Muscle layer of colon (tissue), 2 donors: Measurements from ENCODE around the gene AP1AR.
"Not testable (repeated sequence)": the region's sequence is repeated elsewhere in the genome, so short reads cannot be mapped to it uniquely, and the experiment has no call there.

Source experiments
- H3K27ac ChIP-seq: one replicate; pipeline ENCODE4 v1.7.0; 2013; ENCODE audit warnings: low read depth, mild to moderate bottlenecking, low read length, moderate library complexity
- H3K27me3 ChIP-seq, 2 donors: one replicate each; pipeline ENCODE4 v1.7.0; 2013; ENCODE audit warnings: low read length in 2 of 2, mild to moderate bottlenecking in 2 of 2; ENCODE audit not compliant: insufficient read depth in 2 of 2, control insufficient read depth in 1 of 2
- H3K36me3 ChIP-seq: one replicate; pipeline ENCODE4 v1.7.0; 2013; ENCODE audit warnings: mild to moderate bottlenecking, low read length; ENCODE audit not compliant: insufficient read depth
- H3K4me1 ChIP-seq: one replicate; pipeline ENCODE4 v1.7.0; 2013; ENCODE audit warnings: mild to moderate bottlenecking, low read length; ENCODE audit not compliant: insufficient read depth
- H3K4me3 ChIP-seq, 2 donors: one replicate each; pipeline ENCODE4 v1.7.0; 2013; ENCODE audit warnings: low read length in 2 of 2, low read depth in 1 of 2, mild to moderate bottlenecking in 1 of 2, moderate library complexity in 1 of 2
- H3K9ac ChIP-seq: one replicate; pipeline ENCODE4 v1.7.0; 2013; ENCODE audit warnings: low read length
- H3K9me3 ChIP-seq: one replicate; pipeline ENCODE4 v1.7.0; 2013; ENCODE audit warnings: mild to moderate bottlenecking, low read length
- donor health status: abdominal sarcoma.
- donor health status: Adenocarcinoma of cecum.

The AP1AR gene

DNA sequence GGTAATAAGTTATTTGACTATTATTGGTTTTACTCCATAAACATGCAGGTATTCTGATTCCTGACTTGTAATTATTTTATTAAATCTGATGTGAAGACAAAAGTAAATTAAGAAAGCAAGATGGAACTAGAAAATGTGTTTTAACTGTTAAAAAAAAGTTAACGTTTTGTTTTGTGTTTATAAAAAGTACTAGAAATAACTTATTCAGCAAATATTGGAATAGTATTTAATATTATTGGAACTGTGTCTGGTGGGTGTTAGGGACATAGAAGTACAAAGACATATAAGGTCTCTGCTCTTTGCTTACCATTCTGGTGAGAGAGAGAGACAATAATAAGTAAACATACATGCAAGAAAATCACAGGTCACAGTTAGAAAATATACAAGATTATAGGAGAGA is 38.5 kb downstream of the AP1AR start:
- no peak overlapping the region for H3K27ac ChIP-seq
- H3K4me3 ChIP-seq = no peak overlapping the region
- H3K36me3 ChIP-seq = peaks cover 5% of the 10 kb centered on the region
- no peaks in the 10 kb centered on the region for H3K9me3 ChIP-seq
- H3K9ac ChIP-seq = no peak overlapping the region
- no peaks in the 10 kb centered on the region for H3K27me3 ChIP-seq
- H3K4me1 ChIP-seq = no peaks in the 10 kb centered on the region

DNA sequence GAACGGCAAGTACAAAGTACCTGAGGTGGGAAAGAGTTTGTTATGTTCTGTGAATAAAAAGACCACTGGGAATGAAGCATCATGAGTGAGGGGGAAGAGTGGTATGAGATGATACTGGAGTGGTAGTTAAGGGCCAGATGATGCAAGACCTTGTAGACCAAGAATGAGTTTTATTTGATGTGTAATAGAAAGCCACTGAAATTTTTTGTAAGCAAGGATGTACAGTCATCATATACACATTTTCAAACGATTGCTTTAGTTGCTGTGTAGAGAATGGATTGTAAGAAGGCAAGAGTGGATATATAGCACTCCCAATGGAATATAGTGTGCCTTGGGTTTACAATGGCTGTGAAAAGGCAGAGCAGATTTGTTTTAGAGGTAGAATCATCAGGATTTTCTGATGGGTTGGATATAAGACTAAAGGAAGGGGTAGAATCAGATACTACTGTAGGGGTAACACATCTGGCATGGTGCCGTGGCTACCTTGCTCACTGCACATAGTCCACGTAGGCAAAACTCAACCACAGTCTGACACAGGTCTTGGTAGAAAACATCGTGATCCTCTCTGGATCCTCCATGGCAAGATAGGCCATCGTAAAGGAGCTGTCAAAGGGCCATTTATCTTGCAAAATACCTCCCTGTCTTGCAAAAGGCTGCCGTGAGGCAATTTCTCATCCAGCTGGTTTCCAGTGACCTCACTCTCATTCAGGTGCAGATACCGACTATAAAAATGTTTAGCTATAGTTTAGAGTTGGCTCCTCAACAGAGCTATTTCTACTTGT is 39.2 kb downstream of the AP1AR start:
- H3K4me1 ChIP-seq = no peaks in the 10 kb centered on the region

DNA sequence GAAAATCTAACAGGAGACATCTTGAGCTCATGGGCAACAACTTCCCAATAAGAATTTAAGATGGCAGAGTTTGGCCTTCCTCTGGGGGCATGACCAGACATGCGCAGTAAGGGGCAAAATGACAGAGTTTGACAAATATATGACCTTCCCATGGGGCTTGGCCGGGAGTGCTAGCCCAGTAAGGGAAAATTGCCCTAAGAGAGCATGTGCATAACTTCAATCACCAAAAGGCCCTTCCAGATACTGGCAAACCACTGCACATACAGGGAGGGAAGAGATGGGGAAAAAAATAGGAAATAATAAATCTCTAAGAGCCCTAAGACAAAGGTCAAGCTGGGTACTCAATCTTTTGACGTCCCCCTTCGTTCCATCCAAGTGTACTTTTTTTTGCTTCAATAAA is 40.7 kb downstream of the AP1AR start:
- H3K9me3 ChIP-seq = no peaks in the 10 kb centered on the region

More for the DNA sequence above, 39.2 kb downstream of the AP1AR start:
- peaks cover 5% of the 10 kb centered on the region for H3K36me3 ChIP-seq
- no peaks in the 10 kb centered on the region for H3K9me3 ChIP-seq
- no peaks in the 10 kb centered on the region for H3K27me3 ChIP-seq
- no peak overlapping the region for H3K27ac ChIP-seq
- H3K9ac ChIP-seq = no peak overlapping the region
- no peak overlapping the region for H3K4me3 ChIP-seq

DNA sequence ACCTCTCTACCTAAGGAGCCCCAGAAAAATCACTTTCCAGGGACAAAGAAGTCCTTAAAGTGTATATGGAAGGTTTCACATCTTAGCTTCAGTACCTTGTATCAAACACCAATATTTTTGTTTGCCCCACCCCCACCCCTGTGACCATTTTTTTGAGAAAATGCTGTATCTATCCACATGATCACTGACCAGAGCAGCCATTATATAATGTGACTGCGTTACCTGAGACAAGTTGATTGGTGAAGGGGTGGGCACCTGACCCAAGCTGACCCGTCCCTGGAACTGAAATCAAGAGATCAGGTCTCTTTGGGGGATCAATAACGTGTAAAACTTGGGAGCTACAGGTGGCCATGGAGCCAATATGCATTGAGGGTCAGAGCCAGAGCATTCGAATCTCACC is 43.4 kb downstream of the AP1AR start:
- Histone ChIP-seq H3K27ac (no peak overlapping the region), H3K9ac (no peak overlapping the region), H3K4me1 (no peaks in the 10 kb centered on the region), H3K36me3 (no peaks in the 10 kb centered on the region), H3K9me3 (no peaks in the 10 kb centered on the region), H3K4me3 (no peak overlapping the region), H3K27me3 (no peaks in the 10 kb centered on the region)

More for the DNA sequence above, 40.7 kb downstream of the AP1AR start:
- Histone ChIP-seq H3K9ac (no peak overlapping the region), H3K36me3 (peaks cover 5% of the 10 kb centered on the region), H3K4me1 (no peaks in the 10 kb centered on the region), H3K27ac (no peak overlapping the region), H3K4me3 (no peak overlapping the region), H3K27me3 (no peaks in the 10 kb centered on the region)

DNA sequence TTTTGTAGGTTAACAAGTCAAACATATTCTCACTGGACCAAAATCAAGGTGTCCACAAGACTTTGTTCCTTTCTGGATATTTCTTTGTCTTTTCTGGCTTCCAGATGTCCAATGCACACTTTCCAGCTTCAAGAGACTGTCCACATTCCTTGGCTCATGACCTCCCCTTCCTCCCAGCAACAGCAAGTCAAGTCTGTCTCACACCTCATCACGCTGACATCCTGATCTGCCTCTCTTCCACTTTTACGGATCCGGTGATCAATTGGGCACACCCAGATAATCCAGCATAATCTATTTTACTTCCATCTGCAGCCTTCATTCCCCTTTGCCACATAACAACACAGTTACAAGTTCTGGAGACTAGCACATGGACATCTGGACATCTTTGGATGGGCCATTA is 44.5 kb downstream of the AP1AR start:
- H3K27ac ChIP-seq = no peak overlapping the region
- H3K4me1 ChIP-seq = no peaks in the 10 kb centered on the region
- no peak overlapping the region for H3K4me3 ChIP-seq
- no peaks in the 10 kb centered on the region for H3K27me3 ChIP-seq
- no peak overlapping the region for H3K9ac ChIP-seq
- H3K36me3 ChIP-seq = no peaks in the 10 kb centered on the region
- no peaks in the 10 kb centered on the region for H3K9me3 ChIP-seq

DNA sequence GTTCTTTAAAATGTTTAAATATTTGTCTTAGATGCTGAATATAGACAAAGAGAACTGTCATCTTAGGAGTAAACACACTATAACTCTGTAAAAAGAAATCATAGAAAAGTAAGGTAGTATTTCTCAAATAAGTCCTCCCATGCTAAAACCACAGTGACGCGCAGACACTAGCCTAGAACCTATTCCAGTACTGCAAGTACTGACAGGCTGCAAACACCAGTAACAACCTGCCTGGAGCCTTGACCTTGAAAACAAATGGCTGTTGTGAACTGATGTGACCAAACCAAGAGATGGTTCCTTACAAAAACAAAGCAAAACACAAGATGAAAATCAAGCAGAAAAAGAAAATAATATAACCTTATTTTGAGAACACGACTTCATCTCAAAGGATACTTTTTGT is 45.6 kb downstream of the AP1AR start:
- no peak overlapping the region for H3K9ac ChIP-seq
- H3K27me3 ChIP-seq = no peaks in the 10 kb centered on the region
- H3K4me3 ChIP-seq = no peak overlapping the region
- H3K27ac ChIP-seq = no peak overlapping the region
- H3K36me3 ChIP-seq = no peaks in the 10 kb centered on the region
- no peaks in the 10 kb centered on the region for H3K4me1 ChIP-seq
- no peaks in the 10 kb centered on the region for H3K9me3 ChIP-seq

DNA sequence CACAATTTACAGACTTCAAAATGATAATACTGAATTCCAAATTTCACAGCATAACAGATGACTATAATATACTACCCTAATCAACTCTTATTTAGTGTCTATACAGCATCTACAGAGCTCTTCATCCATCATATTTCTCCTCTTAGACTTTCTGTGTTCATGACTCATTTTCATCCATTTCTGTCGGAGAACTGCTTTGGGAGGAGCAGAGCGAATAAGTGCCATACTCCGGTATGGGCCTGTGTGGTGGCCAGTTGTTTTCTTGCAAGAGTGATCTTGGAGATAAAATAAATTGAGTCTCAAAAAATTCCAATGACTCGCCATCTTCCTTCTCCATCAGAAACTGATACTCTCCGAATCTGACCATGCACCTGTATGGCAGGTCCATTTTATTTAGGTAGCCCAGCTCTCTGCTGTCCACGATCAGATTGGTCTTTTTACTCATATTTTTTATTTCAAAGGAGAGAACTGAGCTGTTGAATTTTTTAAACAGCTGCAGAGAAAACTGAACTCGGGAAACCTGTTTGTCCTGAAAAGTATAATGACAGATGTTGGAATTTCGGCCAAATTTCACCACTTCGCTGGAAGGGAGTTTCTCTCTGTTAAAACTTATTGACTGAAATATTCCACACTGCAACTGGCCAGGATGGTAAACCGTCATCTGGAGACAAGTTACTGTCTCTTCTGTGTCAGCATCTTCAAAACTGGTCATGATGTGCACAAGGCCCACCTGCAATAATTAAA is 46.3 kb downstream of the AP1AR start:
- Histone ChIP-seq H3K27ac (no peak overlapping the region), H3K36me3 (no peaks in the 10 kb centered on the region), H3K9me3 (no peaks in the 10 kb centered on the region), H3K4me3 (no peak overlapping the region), H3K9ac (no peak overlapping the region), H3K4me1 (no peaks in the 10 kb centered on the region), H3K27me3 (no peaks in the 10 kb centered on the region)

DNA sequence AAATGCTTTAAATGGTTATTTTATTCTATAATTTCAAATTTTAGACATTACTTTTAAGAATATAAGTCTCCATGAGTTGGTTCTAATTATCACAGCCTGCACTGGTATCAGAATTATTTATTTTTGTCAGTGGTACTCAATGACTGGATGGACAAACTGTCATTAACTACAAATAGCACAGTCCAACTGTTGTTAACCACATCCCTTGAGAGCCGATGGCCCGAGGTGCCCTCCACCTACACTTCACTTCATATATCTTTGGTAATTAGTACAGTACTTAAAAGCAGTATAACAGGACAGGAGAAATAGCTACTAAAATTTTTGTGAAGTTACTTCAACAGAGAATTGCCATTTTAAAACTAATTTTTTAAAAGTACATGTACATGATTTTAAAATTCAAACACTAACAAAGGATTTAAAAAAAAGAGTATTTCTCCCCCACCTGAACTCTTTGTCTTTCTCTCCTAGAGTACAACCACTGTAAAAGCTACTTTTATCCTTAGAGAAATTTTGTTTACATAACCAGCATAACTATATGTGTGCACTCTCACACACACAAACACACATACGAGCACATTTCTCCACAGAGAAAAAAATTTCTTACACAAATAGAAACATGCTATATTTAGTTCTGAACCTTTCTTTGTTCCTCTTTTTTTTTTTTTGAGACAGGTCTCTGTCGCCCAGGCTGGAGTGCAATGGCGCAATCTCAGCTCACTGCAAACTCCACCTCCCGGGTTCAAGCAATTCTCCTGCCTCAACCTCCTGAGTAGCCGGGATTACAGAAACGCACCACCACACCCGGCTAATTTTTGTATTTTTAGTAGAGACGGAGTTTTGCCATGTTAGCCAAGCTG is 47.7 kb downstream of the AP1AR start:
- Histone ChIP-seq H3K4me3 (no peak overlapping the region), H3K4me1 (no peaks in the 10 kb centered on the region), H3K36me3 (no peaks in the 10 kb centered on the region), H3K9ac (no peak overlapping the region), H3K9me3 (no peaks in the 10 kb centered on the region), H3K27me3 (no peaks in the 10 kb centered on the region), H3K27ac (no peak overlapping the region)

DNA sequence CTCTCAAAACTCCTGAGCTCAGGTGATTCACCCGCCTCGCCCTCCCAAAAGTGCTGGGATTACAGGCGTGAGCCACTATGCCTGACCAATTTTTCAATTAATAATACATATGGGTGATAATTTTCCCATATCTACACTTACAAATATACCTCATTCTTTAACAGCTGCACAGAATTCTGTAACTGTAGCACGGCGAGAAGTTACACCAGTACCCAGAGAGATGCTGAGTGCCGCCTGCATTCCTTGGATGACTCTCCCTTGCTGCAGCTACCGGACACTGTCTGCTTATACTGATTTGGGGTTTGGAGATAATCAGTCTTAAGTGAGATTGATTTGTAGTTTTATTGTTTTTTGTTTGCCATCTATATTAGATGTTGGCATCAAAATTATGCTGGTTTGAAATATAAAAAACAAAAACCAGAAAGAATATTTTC is 48.3 kb downstream of the AP1AR start:
- Histone ChIP-seq H3K27me3 (no peaks in the 10 kb centered on the region), H3K36me3 (no peaks in the 10 kb centered on the region), H3K4me1 (no peaks in the 10 kb centered on the region), H3K9me3 (no peaks in the 10 kb centered on the region), H3K9ac (no peak overlapping the region), H3K27ac (no peak overlapping the region), H3K4me3 (no peak overlapping the region)

DNA sequence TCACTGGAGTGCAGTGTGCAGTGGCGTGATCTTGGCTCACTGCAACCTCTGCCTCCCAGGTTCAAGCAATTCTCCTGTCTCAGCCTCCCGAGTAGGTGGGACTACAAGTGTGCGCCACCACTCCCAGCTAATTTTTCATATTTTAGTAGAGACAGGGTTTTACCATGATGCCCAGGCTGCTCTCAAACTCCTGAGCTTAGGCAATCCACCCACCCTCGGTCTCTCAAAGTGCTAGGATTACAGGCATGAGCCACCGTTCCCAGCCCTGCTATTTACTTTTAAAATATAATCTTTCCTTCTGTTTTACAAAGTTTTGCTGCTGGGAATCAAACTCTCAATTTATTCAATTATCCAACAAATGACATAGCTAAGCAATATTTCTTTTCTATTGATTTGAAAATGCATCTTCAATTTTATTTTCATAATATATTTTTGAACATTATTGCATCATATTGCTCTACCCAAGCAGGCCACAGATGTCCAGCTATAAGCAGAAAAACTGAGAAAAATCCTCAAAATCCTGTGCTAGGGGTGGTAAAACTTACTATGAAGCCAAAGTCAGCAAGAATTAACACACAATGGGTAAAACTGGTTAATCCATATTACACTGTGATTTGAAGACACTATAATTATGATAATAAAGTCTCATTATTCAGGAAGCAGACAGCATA is 48.9 kb downstream of the AP1AR start:
- H3K4me3 ChIP-seq = no peak overlapping the region
- H3K27me3 ChIP-seq = no peaks in the 10 kb centered on the region
- no peak overlapping the region for H3K9ac ChIP-seq
- H3K4me1 ChIP-seq = no peaks in the 10 kb centered on the region
- H3K9me3 ChIP-seq = no peaks in the 10 kb centered on the region
- no peaks in the 10 kb centered on the region for H3K36me3 ChIP-seq
- no peak overlapping the region for H3K27ac ChIP-seq

DNA sequence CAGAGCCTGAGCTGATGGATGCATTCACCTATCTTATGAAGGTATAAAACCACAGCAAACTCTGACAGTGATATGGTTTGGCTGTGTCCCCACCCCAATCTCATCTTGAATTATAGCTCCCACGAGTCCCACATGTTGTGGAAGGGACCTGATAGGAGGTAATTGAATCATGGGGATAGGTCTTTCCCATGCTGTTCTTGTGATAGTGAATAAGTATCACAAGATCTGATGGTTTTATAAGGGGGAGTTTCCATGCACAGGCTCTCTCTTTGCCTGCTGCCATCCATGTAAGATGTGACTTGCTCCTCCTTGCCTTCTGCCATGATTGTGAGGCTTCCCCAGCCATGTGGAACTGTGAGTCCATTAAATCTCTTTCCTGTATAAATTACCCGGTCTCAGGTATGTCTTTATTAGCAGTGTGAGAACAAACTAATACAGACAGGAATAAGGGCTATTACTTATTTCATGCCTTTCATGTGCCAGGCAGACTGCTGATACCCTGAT is 50.4 kb downstream of the AP1AR start:
- not testable (repeated sequence) for H3K27me3 ChIP-seq, H3K4me3 ChIP-seq, H3K36me3 ChIP-seq, H3K4me1 ChIP-seq, H3K9ac ChIP-seq, H3K27ac ChIP-seq, H3K9me3 ChIP-seq
